Colonic mucosa (tissue), 4 donors: ENCODE measurements around the gene FBXL7. TPM values are rescaled to one million over a fixed set of nuclear protein-coding genes. Genes with fewer than 3 reads are reported as not detected.

Source experiments
- DNase-seq: peaks from one replicate; pipeline ENCODE4 v3.0.0-alpha.2; 2020
- H3K27ac ChIP-seq: fragments of 200-600 bp; one replicate; pipeline ENCODE4 v1.8.0; 2021
- H3K27me3 ChIP-seq: fragments of 200-600 bp; one replicate; pipeline ENCODE4 v1.8.0; 2021
- H3K36me3 ChIP-seq: fragments of 200-600 bp; one replicate; pipeline ENCODE4 v1.8.0; 2021
- H3K4me1 ChIP-seq: fragments of 200-600 bp; one replicate; pipeline ENCODE4 v1.8.0; 2021; ENCODE audit warnings: mild to moderate bottlenecking
- H3K4me3 ChIP-seq: fragments of 200-600 bp; one replicate; pipeline ENCODE4 v1.8.0; 2021
- H3K9ac ChIP-seq, 2 donors: one replicate each; pipeline ENCODE4 v1.7.0; 2013; ENCODE audit warnings: control low read depth in 2 of 2, low read depth in 2 of 2, low read length in 2 of 2
- H3K9me3 ChIP-seq: fragments of 200-600 bp; one replicate; pipeline ENCODE4 v1.8.0; 2021
- CTCF ChIP-seq: fragments of 200-600 bp; IDR thresholded peaks from one replicate; pipeline ENCODE4 v1.8.0; 2022; ENCODE audit warnings: antibody characterized with exemption, mild to moderate bottlenecking
- intact Hi-C: fragments of 100-400 bp; cut with DNase I; formaldehyde crosslinking; loops from one replicate; pipeline ENCODE4 v1.14.1; 2022
- total RNA-seq, 2 donors: library from RNA; stranded (reverse); fragmentation: NEBNext Ultra II Directional in 1 of 2; extraction: Animal tissue kit (Norgen Biotek cat#: 25700) in 1 of 2; gene quantifications; one replicate each; pipeline ENCODE4 v1.2.1, GENCODE V29; 2021
- donor health status: healthy.
- donor health status: DM: no; HTN: no; CAD: no.
- donor health status: DM: no; HTN: no; CAD: no.

Gene FBXL7
- total RNA-seq, 2 donors from 2014 or later = 1.6 to 3.0 TPM

- H3K27ac ChIP-seq = no peak overlapping the region
- H3K36me3 ChIP-seq = no peaks in the 10 kb centered on the region
- no peak overlapping the region for H3K9ac ChIP-seq
- no peaks in the 10 kb centered on the region for H3K27me3 ChIP-seq
- H3K9me3 ChIP-seq = no peaks in the 10 kb centered on the region
- no peak for DNase-seq
- H3K4me3 ChIP-seq = no peak overlapping the region
- no peak for TF ChIP-seq CTCF
- intact Hi-C loops = no loop called here
- H3K4me1 ChIP-seq = no peaks in the 10 kb centered on the region
These were observed 334.7 kb downstream of the FBXL7 start for GRCh38 chr5:15834596-15835245.

GRCh38 chr5:15835514-15835913, 335.5 kb downstream of the FBXL7 start:
- intact Hi-C loops = no loop called here
- Histone ChIP-seq H3K9me3 (no peaks in the 10 kb centered on the region), H3K4me1 (no peaks in the 10 kb centered on the region), H3K4me3 (no peak overlapping the region), H3K36me3 (no peaks in the 10 kb centered on the region), H3K27ac (no peak overlapping the region), H3K9ac (no peak overlapping the region), H3K27me3 (no peaks in the 10 kb centered on the region)
- no peak for DNase-seq
- no peak for TF ChIP-seq CTCF

- no peak for TF ChIP-seq CTCF
- no peak for DNase-seq
- Histone ChIP-seq H3K27me3 (no peaks in the 10 kb centered on the region), H3K36me3 (no peaks in the 10 kb centered on the region), H3K9me3 (no peaks in the 10 kb centered on the region), H3K4me1 (no peaks in the 10 kb centered on the region), H3K4me3 (no peak overlapping the region), H3K9ac (no peak overlapping the region), H3K27ac (no peak overlapping the region)
- intact Hi-C loops = no loop called here
These were observed 337.7 kb downstream of the FBXL7 start for GRCh38 chr5:15837551-15838289.

GRCh38 chr5:15844253-15844652, 344.3 kb downstream of the FBXL7 start:
- no peaks in the 10 kb centered on the region for H3K27me3 ChIP-seq
- no peak overlapping the region for H3K27ac ChIP-seq
- H3K4me1 ChIP-seq = no peaks in the 10 kb centered on the region
- TF ChIP-seq CTCF = no peak
- no peaks in the 10 kb centered on the region for H3K36me3 ChIP-seq
- no peaks in the 10 kb centered on the region for H3K9me3 ChIP-seq
- no peak overlapping the region for H3K4me3 ChIP-seq
- intact Hi-C loops = no loop called here
- H3K9ac ChIP-seq = no peak overlapping the region
- no peak for DNase-seq

- intact Hi-C loops = no loop called here
- no peaks in the 10 kb centered on the region for H3K36me3 ChIP-seq
- H3K27me3 ChIP-seq = no peaks in the 10 kb centered on the region
- H3K4me3 ChIP-seq = no peak overlapping the region
- DNase-seq = no peak
- no peak for TF ChIP-seq CTCF
- no peak overlapping the region for H3K27ac ChIP-seq
- H3K9me3 ChIP-seq = no peaks in the 10 kb centered on the region
- H3K9ac ChIP-seq = no peak overlapping the region
- no peaks in the 10 kb centered on the region for H3K4me1 ChIP-seq
These were observed 344.9 kb downstream of the FBXL7 start for GRCh38 chr5:15844871-15845270.
